ENCODE data around the gene NCOA1. TPM values are rescaled to one million over a fixed set of nuclear protein-coding genes. Genes with fewer than 3 reads are reported as not detected.

NCOA1 gene
- polyA plus RNA-seq, 1 of the 3 experiments (the other 2 are of a cell fraction), result 10.7 TPM

DNA sequence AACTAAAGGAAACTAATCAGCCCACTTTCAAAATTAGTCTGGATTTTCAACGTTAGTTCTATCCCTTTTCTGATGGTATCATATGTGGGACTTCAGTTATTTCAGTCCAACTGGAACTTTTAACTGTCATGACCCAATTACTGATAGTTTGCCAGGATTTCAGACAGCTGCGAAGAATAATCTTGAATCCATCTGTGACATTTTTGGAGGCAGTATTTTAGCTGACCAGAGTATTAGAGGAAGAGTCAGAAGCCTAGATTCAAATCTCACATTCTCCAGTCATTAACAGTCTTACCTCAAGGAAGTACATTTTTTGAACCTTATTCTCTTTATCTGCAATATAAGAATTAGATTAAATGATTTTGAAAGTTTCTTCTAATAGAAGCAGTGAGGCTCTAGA, 220.8 kb downstream of the NCOA1 start:
- Histone ChIP-seq H3K9me2 (no peaks in the 10 kb centered on the region), H3K9ac (no peak overlapping the region), H3K4me3 (ENCODE audit: low read depth in 2 of 2, low read length in 1 of 2) (no peak overlapping the region), H2AFZ (ENCODE audit: low read depth) (no peak overlapping the region), H3K27me3 (ENCODE audit: insufficient read depth) (no peaks in the 10 kb centered on the region), H3K36me3 (replicated peaks in 1 of 2; ENCODE audit: control insufficient read depth in 1 of 2, insufficient read depth in 2 of 2, low read length in 1 of 2) (peaks cover 28 to 53% of the 10 kb centered on the region in 2 experiments), H3K4me2 (peak overlapping the region; percentile 30; the same call in 1 of the 2 replicates), H3K9me3 (no peaks in the 10 kb centered on the region), H3K4me1 (ENCODE audit: control insufficient read depth in 1 of 2, insufficient read depth in 2 of 2, low read depth in 1 of 2, low read length in 1 of 2) (peaks cover 4 to 19% of the 10 kb centered on the region in 2 experiments; a peak in 3 of 4 replicates), H3F3A (replicated peaks; ENCODE audit: insufficient read depth) (peaks cover 34% of the 10 kb centered on the region), H3K79me2 (ENCODE audit: insufficient read depth) (no peaks in the 10 kb centered on the region), H3K27ac (ENCODE audit: low read depth in 2 of 2, low read length in 1 of 2) (peak overlapping the region in 1 of 2 experiments; percentile 55; a peak in 2 of 4 replicates), H4K20me1 (ENCODE audit: insufficient read depth) (no peaks in the 10 kb centered on the region)
- 18% methylated on average over 2 of the region's 2 CpGs for WGBS (ENCODE audit: low lambda C conversion rate)
- DNase-seq, result no peak
- POLR2A ChIA-PET, result no interaction called here
- TF ChIP-seq TEAD4 (IDR thresholded peaks at IDR 0.05; ENCODE audit: borderline replicate concordance, insufficient read depth) (peak; percentile 69; the same call in 1 of the 2 replicates), NRF1 (IDR thresholded peaks at IDR 0.05; ENCODE audit: low read depth, low read length) (no peak), FOSL2 (IDR thresholded peaks at IDR 0.05; ENCODE audit: borderline replicate concordance, low read depth) (peak; percentile 3; the same call in 1 of the 2 replicates), JUND (IDR thresholded peaks at IDR 0.05) (peak; percentile 28; the same call in 1 of the 2 replicates), TCF12 (IDR thresholded peaks at IDR 0.05) (peak; percentile 78), NFIC (IDR thresholded peaks at IDR 0.05; ENCODE audit: borderline replicate concordance) (peak; percentile 32), MEF2A (IDR thresholded peaks at IDR 0.05; ENCODE audit: borderline replicate concordance, low read depth) (0 out of 2 replicates have a peak, but pooled peaks have one; percentile 21)
- TF ChIP-seq, protein P1, sequence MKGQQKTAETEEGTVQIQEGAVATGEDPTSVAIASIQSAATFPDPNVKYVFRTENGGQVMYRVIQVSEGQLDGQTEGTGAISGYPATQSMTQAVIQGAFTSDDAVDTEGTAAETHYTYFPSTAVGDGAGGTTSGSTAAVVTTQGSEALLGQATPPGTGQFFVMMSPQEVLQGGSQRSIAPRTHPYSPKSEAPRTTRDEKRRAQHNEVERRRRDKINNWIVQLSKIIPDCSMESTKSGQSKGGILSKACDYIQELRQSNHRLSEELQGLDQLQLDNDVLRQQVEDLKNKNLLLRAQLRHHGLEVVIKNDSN (IDR thresholded peaks at IDR 0.05; ENCODE audit: borderline replicate concordance, low read depth), result no peak
- TF ChIP-seq, protein P2, sequence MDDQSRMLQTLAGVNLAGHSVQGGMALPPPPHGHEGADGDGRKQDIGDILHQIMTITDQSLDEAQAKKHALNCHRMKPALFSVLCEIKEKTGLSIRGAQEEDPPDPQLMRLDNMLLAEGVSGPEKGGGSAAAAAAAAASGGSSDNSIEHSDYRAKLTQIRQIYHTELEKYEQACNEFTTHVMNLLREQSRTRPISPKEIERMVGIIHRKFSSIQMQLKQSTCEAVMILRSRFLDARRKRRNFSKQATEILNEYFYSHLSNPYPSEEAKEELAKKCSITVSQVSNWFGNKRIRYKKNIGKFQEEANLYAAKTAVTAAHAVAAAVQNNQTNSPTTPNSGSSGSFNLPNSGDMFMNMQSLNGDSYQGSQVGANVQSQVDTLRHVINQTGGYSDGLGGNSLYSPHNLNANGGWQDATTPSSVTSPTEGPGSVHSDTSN (IDR thresholded peaks at IDR 0.05), result peak; percentile 58
- CTCF ChIA-PET, result no interaction called here

DNA sequence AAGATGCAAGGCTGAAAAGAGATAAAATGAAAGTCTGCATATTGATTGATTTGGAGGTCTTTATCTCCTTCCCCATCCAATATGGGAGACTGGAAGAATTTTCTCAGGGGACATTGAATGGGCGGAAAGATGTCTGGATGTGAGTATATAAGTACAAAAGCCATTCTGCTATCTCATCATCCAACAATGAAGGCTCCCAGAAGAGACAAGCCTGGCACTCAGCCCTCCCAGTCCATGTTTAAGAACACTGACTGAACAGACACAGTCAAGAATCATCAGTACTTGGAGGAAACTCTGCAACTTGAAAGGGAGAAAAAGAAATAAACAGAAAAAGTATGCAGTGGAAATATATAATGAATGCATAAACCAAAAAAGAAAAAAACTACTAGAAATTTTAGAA, 221.2 kb downstream of the NCOA1 start:
- H3K27me3 ChIP-seq (ENCODE audit: insufficient read depth), result no peaks in the 10 kb centered on the region
- no peaks in the 10 kb centered on the region for H4K20me1 ChIP-seq (ENCODE audit: insufficient read depth)
- no peak overlapping the region for H3K4me3 ChIP-seq (ENCODE audit: low read depth in 2 of 2, low read length in 1 of 2)
- CTCF ChIA-PET, result interaction anchor here (0.6 kb wide), 1 partner anchor 17 kb away, joined by 3 read pairs; no protein-coding TSS in a partner anchor
- peak overlapping the region in 1 of 2 experiments; percentile 55; a peak in 2 of 4 replicates for H3K27ac ChIP-seq (ENCODE audit: low read depth in 2 of 2, low read length in 1 of 2)
- no peak overlapping the region for H2AFZ ChIP-seq (ENCODE audit: low read depth)
- H3K79me2 ChIP-seq (ENCODE audit: insufficient read depth), result no peaks in the 10 kb centered on the region
- H3K36me3 ChIP-seq (replicated peaks in 1 of 2; ENCODE audit: control insufficient read depth in 1 of 2, insufficient read depth in 2 of 2, low read length in 1 of 2), result peaks cover 25 to 50% of the 10 kb centered on the region in 2 experiments
- H3F3A ChIP-seq (replicated peaks; ENCODE audit: insufficient read depth), result peaks cover 34% of the 10 kb centered on the region
- DNase-seq, result no peak
- peak overlapping the region; percentile 30; the same call in 1 of the 2 replicates for H3K4me2 ChIP-seq
- no peak overlapping the region for H3K9ac ChIP-seq
- H3K4me1 ChIP-seq (ENCODE audit: control insufficient read depth in 1 of 2, insufficient read depth in 2 of 2, low read depth in 1 of 2, low read length in 1 of 2), result peaks cover 4 to 19% of the 10 kb centered on the region in 2 experiments; a peak in 3 of 4 replicates
- no peaks in the 10 kb centered on the region for H3K9me2 ChIP-seq
- WGBS (ENCODE audit: low lambda C conversion rate), result 83% methylated on average over 1 of the region's 1 CpG
- POLR2A ChIA-PET, result no interaction called here
- H3K9me3 ChIP-seq, result no peaks in the 10 kb centered on the region
- no peak for TF ChIP-seq SMC3 (IDR thresholded peaks at IDR 0.05; ENCODE audit: low read depth, low read length)
- no peak for TF ChIP-seq NFIC (IDR thresholded peaks at IDR 0.05; ENCODE audit: borderline replicate concordance)
- no peak for TF ChIP-seq EZH2phosphoT487 (IDR thresholded peaks at IDR 0.05; ENCODE audit: borderline replicate concordance, low read depth)
- TF ChIP-seq MEF2A (IDR thresholded peaks at IDR 0.05; ENCODE audit: borderline replicate concordance, low read depth), result no peak
- no peak for TF ChIP-seq NRF1 (IDR thresholded peaks at IDR 0.05; ENCODE audit: low read depth, low read length)
- TF ChIP-seq POLR2AphosphoS5 (IDR thresholded peaks at IDR 0.05; ENCODE audit: low read depth, low read length), result no peak; the same call in 1 of the 2 replicates
- no peak for TF ChIP-seq RAD21 (IDR thresholded peaks at IDR 0.05; ENCODE audit: low read length)
- no peak for TF ChIP-seq MXI1 (IDR thresholded peaks at IDR 0.05; ENCODE audit: low read depth, low read length)
- TF ChIP-seq, protein P3, sequence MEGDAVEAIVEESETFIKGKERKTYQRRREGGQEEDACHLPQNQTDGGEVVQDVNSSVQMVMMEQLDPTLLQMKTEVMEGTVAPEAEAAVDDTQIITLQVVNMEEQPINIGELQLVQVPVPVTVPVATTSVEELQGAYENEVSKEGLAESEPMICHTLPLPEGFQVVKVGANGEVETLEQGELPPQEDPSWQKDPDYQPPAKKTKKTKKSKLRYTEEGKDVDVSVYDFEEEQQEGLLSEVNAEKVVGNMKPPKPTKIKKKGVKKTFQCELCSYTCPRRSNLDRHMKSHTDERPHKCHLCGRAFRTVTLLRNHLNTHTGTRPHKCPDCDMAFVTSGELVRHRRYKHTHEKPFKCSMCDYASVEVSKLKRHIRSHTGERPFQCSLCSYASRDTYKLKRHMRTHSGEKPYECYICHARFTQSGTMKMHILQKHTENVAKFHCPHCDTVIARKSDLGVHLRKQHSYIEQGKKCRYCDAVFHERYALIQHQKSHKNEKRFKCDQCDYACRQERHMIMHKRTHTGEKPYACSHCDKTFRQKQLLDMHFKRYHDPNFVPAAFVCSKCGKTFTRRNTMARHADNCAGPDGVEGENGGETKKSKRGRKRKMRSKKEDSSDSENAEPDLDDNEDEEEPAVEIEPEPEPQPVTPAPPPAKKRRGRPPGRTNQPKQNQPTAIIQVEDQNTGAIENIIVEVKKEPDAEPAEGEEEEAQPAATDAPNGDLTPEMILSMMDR (IDR thresholded peaks at IDR 0.05), result no peak
- TF ChIP-seq, protein P2 (IDR thresholded peaks at IDR 0.05), result no peak
- TF ChIP-seq FOXJ3 (CRISPR knock-in tag; IDR thresholded peaks at IDR 0.05), result no peak
- TF ChIP-seq RXRA (IDR thresholded peaks at IDR 0.05; ENCODE audit: borderline replicate concordance, low read depth), result no peak
- TF ChIP-seq FOXM1 (IDR thresholded peaks at IDR 0.05; ENCODE audit: low read depth), result no peak; the same call in 1 of the 2 replicates
